Measurements from ENCODE around the gene TRNP1.

DNA sequence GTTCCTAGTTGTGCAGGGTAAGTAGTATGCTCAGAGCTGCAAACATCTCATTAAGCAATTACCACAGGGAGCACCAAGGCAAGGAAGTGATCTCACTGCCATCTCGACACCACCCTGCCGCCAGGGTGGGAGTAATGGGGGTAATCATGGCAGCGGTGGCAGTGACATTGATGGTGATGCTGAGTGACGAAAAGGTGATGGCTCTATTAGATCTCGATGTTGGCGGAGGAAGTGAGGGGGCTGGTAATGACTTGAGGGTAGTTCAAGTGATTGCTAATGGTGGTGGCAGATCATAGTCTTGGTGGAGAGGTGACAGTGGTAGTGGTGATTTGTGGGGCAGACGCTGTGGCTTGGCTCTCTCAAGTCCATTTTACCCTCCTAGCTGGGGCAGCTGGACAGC lies 44.5 kb downstream of the TRNP1 start:
- TF ChIP-seq, protein P1, sequence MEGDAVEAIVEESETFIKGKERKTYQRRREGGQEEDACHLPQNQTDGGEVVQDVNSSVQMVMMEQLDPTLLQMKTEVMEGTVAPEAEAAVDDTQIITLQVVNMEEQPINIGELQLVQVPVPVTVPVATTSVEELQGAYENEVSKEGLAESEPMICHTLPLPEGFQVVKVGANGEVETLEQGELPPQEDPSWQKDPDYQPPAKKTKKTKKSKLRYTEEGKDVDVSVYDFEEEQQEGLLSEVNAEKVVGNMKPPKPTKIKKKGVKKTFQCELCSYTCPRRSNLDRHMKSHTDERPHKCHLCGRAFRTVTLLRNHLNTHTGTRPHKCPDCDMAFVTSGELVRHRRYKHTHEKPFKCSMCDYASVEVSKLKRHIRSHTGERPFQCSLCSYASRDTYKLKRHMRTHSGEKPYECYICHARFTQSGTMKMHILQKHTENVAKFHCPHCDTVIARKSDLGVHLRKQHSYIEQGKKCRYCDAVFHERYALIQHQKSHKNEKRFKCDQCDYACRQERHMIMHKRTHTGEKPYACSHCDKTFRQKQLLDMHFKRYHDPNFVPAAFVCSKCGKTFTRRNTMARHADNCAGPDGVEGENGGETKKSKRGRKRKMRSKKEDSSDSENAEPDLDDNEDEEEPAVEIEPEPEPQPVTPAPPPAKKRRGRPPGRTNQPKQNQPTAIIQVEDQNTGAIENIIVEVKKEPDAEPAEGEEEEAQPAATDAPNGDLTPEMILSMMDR (IDR thresholded peaks at IDR 0.05), result no peak
- TF ChIP-seq EZH2phosphoT487 (IDR thresholded peaks at IDR 0.05), result no peak
- TF ChIP-seq EZH2 (IDR thresholded peaks at IDR 0.05), result no peak

Measured in neural progenitor cell (in vitro differentiated cells).